ENCODE results near the gene NUDT2. TPM values are rescaled to one million over a fixed set of nuclear protein-coding genes. Genes with fewer than 3 reads are reported as not detected.

NUDT2 gene
- total RNA-seq, 6 experiments from 2014 or later = 29.0 to 35.2 (median 31.9) TPM

DNA sequence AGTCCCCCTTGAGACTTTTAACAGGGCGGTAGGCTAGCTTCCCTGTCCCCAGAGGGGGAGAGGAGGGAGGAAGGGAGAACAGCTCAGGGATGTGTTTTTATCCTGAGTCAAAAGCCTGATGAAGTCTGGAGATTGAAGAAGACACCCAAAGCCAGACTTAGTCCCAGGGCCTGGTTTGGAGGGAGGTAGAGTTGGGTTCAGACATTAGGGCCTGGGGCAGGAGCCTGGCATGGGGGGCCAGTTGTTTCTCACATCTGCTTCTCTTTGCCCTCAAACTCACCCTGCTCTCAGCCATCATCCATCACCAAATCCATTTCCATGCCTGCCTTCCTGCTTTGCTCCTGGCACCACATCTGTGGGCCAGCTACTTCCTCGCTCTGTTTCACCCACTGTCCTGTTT lies 44.4 kb downstream of the NUDT2 start:
- no peak for DNase-seq
- Mint-ChIP-seq H3K4me3 (no peak overlapping the region), H3K4me1 (ENCODE audit: low read depth) (no peaks in the 10 kb centered on the region), H3K36me3 (ENCODE audit: low read depth) (peaks cover 4% of the 10 kb centered on the region), H3K9me3 (peaks cover 10% of the 10 kb centered on the region), H3K27me3 (ENCODE audit: insufficient read depth) (peaks cover 15% of the 10 kb centered on the region), H3K27ac (no peak overlapping the region)
- TF ChIP-seq, protein P1, sequence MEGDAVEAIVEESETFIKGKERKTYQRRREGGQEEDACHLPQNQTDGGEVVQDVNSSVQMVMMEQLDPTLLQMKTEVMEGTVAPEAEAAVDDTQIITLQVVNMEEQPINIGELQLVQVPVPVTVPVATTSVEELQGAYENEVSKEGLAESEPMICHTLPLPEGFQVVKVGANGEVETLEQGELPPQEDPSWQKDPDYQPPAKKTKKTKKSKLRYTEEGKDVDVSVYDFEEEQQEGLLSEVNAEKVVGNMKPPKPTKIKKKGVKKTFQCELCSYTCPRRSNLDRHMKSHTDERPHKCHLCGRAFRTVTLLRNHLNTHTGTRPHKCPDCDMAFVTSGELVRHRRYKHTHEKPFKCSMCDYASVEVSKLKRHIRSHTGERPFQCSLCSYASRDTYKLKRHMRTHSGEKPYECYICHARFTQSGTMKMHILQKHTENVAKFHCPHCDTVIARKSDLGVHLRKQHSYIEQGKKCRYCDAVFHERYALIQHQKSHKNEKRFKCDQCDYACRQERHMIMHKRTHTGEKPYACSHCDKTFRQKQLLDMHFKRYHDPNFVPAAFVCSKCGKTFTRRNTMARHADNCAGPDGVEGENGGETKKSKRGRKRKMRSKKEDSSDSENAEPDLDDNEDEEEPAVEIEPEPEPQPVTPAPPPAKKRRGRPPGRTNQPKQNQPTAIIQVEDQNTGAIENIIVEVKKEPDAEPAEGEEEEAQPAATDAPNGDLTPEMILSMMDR (IDR thresholded peaks at IDR 0.05) = no peak

DNA sequence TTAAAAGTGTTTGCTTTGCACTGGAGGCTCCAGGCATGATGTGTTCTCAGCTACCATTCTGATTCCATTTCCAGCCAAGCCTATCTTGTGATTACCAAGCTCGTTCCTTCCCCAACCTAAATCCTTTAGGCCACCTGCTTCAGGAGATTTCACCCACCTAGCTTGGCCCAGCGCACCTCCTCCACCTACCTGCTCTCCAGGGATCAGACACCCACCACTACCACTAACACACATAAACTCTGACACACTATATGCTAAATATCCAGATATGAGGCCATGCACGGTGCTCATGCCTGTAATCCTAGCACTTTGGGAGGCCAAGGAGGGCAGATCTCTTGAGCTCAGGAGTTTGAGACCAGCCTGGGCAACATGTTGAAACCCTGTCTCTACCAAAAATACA lies 45.0 kb downstream of the NUDT2 start:
- H3K9me3 Mint-ChIP-seq = peaks cover 5% of the 10 kb centered on the region
- no peak for DNase-seq
- H3K27ac Mint-ChIP-seq = no peak overlapping the region
- H3K36me3 Mint-ChIP-seq (ENCODE audit: low read depth) = no peaks in the 10 kb centered on the region
- H3K27me3 Mint-ChIP-seq (ENCODE audit: insufficient read depth) = peaks cover 17% of the 10 kb centered on the region
- peaks cover 4% of the 10 kb centered on the region for H3K4me1 Mint-ChIP-seq (ENCODE audit: low read depth)
- no peak overlapping the region for H3K4me3 Mint-ChIP-seq
- TF ChIP-seq, protein P1 (IDR thresholded peaks at IDR 0.05) = no peak

DNA sequence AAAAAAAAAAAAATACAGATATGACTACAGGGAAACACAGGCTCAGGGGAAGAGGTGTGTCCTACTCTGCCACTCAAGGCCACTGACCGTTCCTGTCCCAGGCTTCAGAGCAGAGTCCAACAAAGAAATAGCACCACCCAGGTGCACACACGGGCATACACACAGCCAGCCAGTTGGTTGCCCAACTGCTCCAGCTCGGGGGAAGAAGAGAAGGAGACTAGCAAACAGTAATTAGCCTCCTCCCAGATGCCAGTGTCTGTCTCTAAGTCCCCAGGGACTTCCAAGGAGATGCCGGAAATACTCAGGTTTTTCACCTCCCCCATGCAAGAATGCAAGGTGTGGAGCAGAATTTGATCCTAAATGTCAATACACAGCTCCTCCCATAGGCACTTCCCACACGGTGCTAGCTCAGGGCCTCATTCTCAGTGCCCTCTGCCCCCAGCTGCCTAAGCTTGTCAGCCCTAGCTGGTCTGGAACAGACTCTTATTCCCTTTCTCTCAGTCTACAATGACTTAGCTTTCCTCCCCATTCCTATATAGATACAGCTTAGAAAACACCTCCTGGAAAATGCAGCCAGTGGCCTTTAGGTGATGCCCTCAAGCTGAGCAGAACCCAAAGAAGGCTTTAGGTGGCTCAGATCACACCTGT lies 45.7 kb downstream of the NUDT2 start:
- Mint-ChIP-seq H3K4me3 (no peak overlapping the region), H3K27ac (no peak overlapping the region), H3K9me3 (peaks cover 5% of the 10 kb centered on the region), H3K27me3 (ENCODE audit: insufficient read depth) (peaks cover 18% of the 10 kb centered on the region), H3K4me1 (ENCODE audit: low read depth) (peaks cover 10% of the 10 kb centered on the region), H3K36me3 (ENCODE audit: low read depth) (no peaks in the 10 kb centered on the region)
- TF ChIP-seq, protein P1 (IDR thresholded peaks at IDR 0.05) = no peak
- no peak for DNase-seq

DNA sequence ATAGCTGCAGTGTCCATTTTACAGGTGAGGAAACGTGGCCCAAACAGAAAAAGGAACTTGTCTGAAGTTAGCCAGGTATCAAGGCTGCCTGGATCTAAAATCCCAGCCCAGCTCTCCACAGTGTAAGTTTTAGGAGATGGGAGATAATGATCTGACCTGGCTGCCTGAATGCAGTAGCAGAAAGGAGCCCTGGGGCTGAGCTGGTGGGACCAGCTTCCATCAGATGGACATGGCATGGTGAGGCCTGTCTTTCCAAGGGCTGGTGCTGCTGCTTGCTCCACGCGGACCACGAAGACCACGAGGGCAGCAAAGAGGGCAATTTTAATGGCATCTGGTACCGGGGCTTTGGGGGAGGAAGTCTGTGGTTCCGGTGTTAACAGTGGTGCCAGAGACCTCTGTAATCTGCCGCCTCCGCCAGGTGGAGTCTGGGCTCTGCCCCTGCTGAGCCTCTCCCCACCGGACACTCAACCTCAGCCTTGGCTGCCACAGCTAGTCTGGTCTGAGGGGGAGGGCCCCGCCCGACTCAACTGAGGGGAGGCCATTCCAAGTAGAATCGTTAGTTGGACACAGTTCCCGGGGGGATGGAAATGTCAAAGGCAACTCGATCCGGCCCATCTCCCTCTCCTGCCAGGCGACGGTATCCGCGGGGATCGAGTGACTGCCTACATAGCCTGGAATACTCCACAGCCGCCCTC lies 46.7 kb downstream of the NUDT2 start:
- Mint-ChIP-seq H3K27me3 (ENCODE audit: insufficient read depth) (peaks cover 18% of the 10 kb centered on the region), H3K27ac (no peak overlapping the region), H3K4me3 (peak overlapping the region; percentile 90), H3K36me3 (ENCODE audit: low read depth) (no peaks in the 10 kb centered on the region), H3K9me3 (peaks cover 3% of the 10 kb centered on the region; the same call in 1 of the 2 replicates), H3K4me1 (ENCODE audit: low read depth) (peaks cover 10% of the 10 kb centered on the region)
- no peak for DNase-seq
- TF ChIP-seq, protein P1 (IDR thresholded peaks at IDR 0.05) = no peak

DNA sequence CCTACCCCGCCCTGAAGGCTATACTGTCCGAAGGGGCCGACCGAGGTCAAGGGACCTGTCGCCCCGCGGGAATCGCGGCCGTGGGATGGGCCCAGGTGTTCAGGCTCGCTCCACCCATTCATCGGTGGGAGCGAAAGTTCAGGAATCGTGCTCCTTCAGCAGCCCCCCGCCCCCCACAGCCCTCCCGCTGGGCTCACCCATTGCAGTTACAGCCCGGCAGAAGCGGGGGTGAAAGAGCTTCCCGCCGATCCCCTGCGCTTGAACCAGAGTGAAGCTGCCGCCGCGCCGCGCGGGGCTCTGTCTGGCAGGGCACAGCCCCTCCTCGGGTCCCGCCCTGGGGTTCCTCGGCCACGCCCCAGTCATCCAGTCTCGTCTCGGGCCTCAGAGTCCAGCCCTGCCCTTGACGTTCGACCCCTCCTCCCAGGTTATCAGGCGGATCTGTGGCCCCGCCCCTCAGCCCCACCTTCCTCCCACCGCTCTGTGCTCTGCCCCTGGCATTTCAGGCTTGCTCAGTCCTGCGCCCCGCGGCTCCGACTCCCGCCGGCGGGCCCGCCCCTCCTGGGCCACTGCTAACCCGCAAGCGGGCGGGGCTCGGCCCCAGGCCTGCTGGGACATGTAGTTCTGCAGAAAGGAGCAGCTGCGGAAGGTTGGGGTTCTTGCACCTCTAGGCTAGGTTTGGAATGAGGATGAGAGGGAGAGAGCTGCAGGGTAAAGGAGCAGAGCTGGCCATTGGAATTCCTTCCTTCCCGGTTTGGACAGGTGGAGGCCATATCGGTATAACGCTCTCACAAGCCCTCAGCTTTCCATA lies 47.4 kb downstream of the NUDT2 start, which contains the start of gene MYORG:
TSS of gene MYORG (minus strand) at position 303 of the 808 bp plus-strand sequence. CDS start 3,955 bp downstream, outside the sequence.
- DNase-seq = peak; percentile 81
- H3K27ac Mint-ChIP-seq = peak within 1 kb of the TSS; percentile 42; the same call in 1 of the 2 replicates

More for the DNA sequence above, 47.4 kb downstream of the NUDT2 start, which contains the start of gene MYORG:
- Mint-ChIP-seq H3K27me3 (ENCODE audit: insufficient read depth) (peaks cover 16% of the 10 kb centered on the region), H3K4me3 (peak within 1 kb of the TSS; percentile 90), H3K4me1 (ENCODE audit: low read depth) (peaks cover 10% of the 10 kb centered on the region), H3K9me3 (no peaks in the 10 kb centered on the region), H3K36me3 (ENCODE audit: low read depth) (no peaks in the 10 kb centered on the region)
- TF ChIP-seq, protein P1 (IDR thresholded peaks at IDR 0.05) = no peak
